HG03159 (cell line): ENCODE results near the gene INTS13.
"Not testable (repeated sequence)": the region's sequence is repeated elsewhere in the genome, so short reads cannot be mapped to it uniquely, and the experiment has no call there.

ENCODE experiments used
- ATAC-seq: cut with Tn5 transposase; IDR thresholded peaks from one replicate; pipeline ENCODE4 v1.9.1; 2021; ENCODE audit warnings: mild to moderate bottlenecking, moderate library complexity; ENCODE audit not compliant: unreplicated experiment

Gene INTS13

GRCh38 chr12:26936559-26937442, 980 bp downstream of the INTS13 start:
- no peak for ATAC-seq

- ATAC-seq = no peak
Observed at GRCh38 chr12:26935636-26936378, 2.0 kb downstream of the INTS13 start.

- ATAC-seq = no peak
Observed at GRCh38 chr12:26929590-26929989, 8.2 kb downstream of the INTS13 start.

- ATAC-seq = no peak
Observed at GRCh38 chr12:26928661-26929060, 9.1 kb downstream of the INTS13 start.

GRCh38 chr12:26921886-26922285, 15.9 kb downstream of the INTS13 start:
- no peak for ATAC-seq

- ATAC-seq = no peak
Observed at GRCh38 chr12:26919216-26919555, 18.6 kb downstream of the INTS13 start.

GRCh38 chr12:26918321-26919215, 19.2 kb downstream of the INTS13 start:
- no peak for ATAC-seq

- ATAC-seq = no peak
Observed at GRCh38 chr12:26906704-26907103, 31.1 kb downstream of the INTS13 start.

- ATAC-seq = no peak
Observed at GRCh38 chr12:26906024-26906423, 31.8 kb downstream of the INTS13 start.

GRCh38 chr12:26903396-26903795, 34.4 kb downstream of the INTS13 start:
- not testable (repeated sequence) for ATAC-seq

GRCh38 chr12:26896913-26897312, 40.9 kb downstream of the INTS13 start:
- ATAC-seq = no peak

- no peak for ATAC-seq
Observed at GRCh38 chr12:26895672-26896071, 42.1 kb downstream of the INTS13 start.

GRCh38 chr12:26891704-26892103, 46.1 kb downstream of the INTS13 start:
- ATAC-seq = no peak

- ATAC-seq = no peak
Observed at GRCh38 chr12:26890784-26891183, 47.0 kb downstream of the INTS13 start.

- ATAC-seq = peak; percentile 89
Observed at GRCh38 chr12:26884765-26885576, 52.8 kb downstream of the INTS13 start.

GRCh38 chr12:26880625-26881024, 57.2 kb downstream of the INTS13 start:
- no peak for ATAC-seq

GRCh38 chr12:26878661-26879119, 59.1 kb downstream of the INTS13 start:
- peak; percentile 73 for ATAC-seq

- ATAC-seq = peak; percentile 58
Observed at GRCh38 chr12:26874501-26875296, 63.1 kb downstream of the INTS13 start.

- ATAC-seq = no peak
Observed at GRCh38 chr12:26872625-26873024, 65.2 kb downstream of the INTS13 start.
